Kidney (tissue), 14 donors: ENCODE data around the gene CNIH3. TPM values are rescaled to one million over a fixed set of nuclear protein-coding genes. Genes with fewer than 3 reads are reported as not detected.

ENCODE experiments used
- DNase-seq, 5 donors: peaks; one replicate each; pipeline ENCODE4 v3.0.0-alpha.2; 2013 to 2020
- FAIRE-seq: peaks from 2 replicates; lab custom pipeline; 2012; peaks lifted over from hg19 to GRCh38; lab: Jason Lieb, UNC
- H3K27ac ChIP-seq, 2 donors: one replicate each; pipeline ENCODE4 v1.7.0; 2013; ENCODE audit warnings: low read depth in 2 of 2, low read length in 2 of 2, inconsistent platforms in 1 of 2
- H3K27me3 ChIP-seq: one replicate; pipeline ENCODE4 v1.7.1; 2013; ENCODE audit warnings: low read length, inconsistent platforms; ENCODE audit not compliant: control insufficient read depth, insufficient read depth
- H3K36me3 ChIP-seq, 3 donors: one replicate each; pipeline versions ENCODE4 v1.7.0 to v1.7.1; 2013; ENCODE audit warnings: low read length in 3 of 3, control low read depth in 1 of 3, inconsistent platforms in 1 of 3; ENCODE audit not compliant: insufficient read depth in 3 of 3, control insufficient read depth in 2 of 3
- H3K4me1 ChIP-seq, 3 donors: one replicate each; pipeline versions ENCODE4 v1.7.0 to v1.7.1; 2013; ENCODE audit warnings: low read length in 3 of 3, inconsistent platforms in 1 of 3, low read depth in 1 of 3; ENCODE audit not compliant: control insufficient read depth in 2 of 3, insufficient read depth in 2 of 3
- H3K4me3 ChIP-seq, 3 donors: one replicate each; pipeline versions ENCODE4 v1.7.0 to v1.8.1; 2013; ENCODE audit warnings: low read length in 3 of 3, control low read depth in 1 of 3, inconsistent platforms in 1 of 3
- H3K9ac ChIP-seq, 3 donors: one replicate each; pipeline versions ENCODE4 v1.7.0 to v1.7.1; 2013; ENCODE audit warnings: low read length in 3 of 3, control low read depth in 1 of 3, inconsistent platforms in 1 of 3
- H3K9me3 ChIP-seq, 3 donors: one replicate each; pipeline versions ENCODE4 v1.7.0 to v1.7.1; 2013; ENCODE audit warnings: low read length in 3 of 3, control low read depth in 1 of 3, inconsistent platforms in 1 of 3; ENCODE audit not compliant: control insufficient read depth in 2 of 3, insufficient read depth in 1 of 3
- intact Hi-C: fragments of 100-400 bp; cut with DNase I; formaldehyde crosslinking; loops from one replicate; pipeline ENCODE4 v1.11.1; 2022
- polyA plus RNA-seq: library from polyadenylated mRNA; stranded (reverse); fragments of 350-450 nt; fragmentation: Illumina TruSeq; extraction: RNeasy Lipid Tissue Mini Kit (QIAGEN cat#74804); gene quantifications from one replicate; pipeline ENCODE4 v1.2.3, GENCODE V29; 2014; ENCODE audit warnings: low read depth, low replicate concordance; ENCODE audit not compliant: insufficient read depth
- total RNA-seq: library from RNA; stranded (reverse); fragmentation: NEBNext Ultra II Directional; extraction: Animal tissue kit (Norgen Biotek cat#: 25700); gene quantifications from one replicate; pipeline ENCODE4 v1.2.1, GENCODE V29; 2021
- TF ChIP-seq, protein P1 (sequence below): IDR thresholded peaks from 3 replicates; pipeline ENCODE4 v1.5.1; 2012; ENCODE audit warnings: mild to moderate bottlenecking, moderate library complexity, borderline replicate concordance; ENCODE audit not compliant: insufficient read depth; ENCODE audit errors: extremely low read depth
- donor health status: control.
- donor health status: control.
- donor health status: control.
- donor health status: control.
- donor health status: control.
- donor health status: DM: yes; HTN: yes; CAD: no.
- donor health status: Normal renal cell carcinoma (clear cell type).

Gene CNIH3
- total and polyA plus RNA-seq, 2 donors from 2014 or later: 4.3 to 7.6 TPM

DNA sequence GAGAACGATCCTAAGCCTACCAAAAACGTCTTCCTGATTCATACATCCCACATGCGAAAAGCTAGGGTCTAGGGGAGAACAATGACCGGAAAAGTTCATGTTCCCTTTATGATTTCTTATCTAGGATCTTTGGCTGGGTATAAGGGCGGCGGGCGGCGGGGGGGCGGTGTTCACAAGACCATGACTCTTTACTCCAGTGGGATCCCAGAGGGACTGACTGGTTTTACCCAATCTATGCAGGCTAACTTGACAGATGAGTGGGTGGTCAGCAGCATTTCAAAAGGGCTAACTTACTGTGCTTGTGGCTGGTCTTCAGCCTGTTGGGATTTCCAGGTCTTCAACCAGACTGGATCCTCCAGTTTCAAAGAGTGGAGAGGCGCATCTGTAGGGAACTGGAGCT lies 40.3 kb downstream of the CNIH3 start:
- no peak for FAIRE-seq
- no peak overlapping the region for H3K27ac ChIP-seq

DNA sequence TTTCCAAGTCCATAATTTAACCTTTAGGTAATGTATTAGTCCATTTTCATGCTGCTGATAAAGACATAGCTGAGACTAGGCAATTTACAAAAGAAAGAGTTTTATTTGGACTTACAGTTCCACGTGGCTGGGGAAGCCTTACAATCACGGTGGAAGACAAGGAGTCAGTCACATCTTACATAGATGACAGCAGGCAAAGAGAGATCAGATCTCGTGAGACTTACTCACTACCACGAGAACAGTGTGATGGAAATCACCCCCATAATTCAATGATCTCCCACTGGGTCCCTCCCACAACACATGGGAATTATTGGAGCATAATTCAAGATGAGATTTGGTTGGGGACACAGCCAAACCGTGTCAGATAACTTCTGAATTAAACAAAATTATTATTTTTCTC lies 44.0 kb downstream of the CNIH3 start:
- no peak overlapping the region for H3K4me3 ChIP-seq
- H3K27me3 ChIP-seq: no peaks in the 10 kb centered on the region
- no peak overlapping the region for H3K27ac ChIP-seq
- FAIRE-seq: no peak
- no peak for DNase-seq
- intact Hi-C loops: no loop called here
- no peaks in the 10 kb centered on the region for H3K4me1 ChIP-seq
- no peaks in the 10 kb centered on the region for H3K9me3 ChIP-seq
- TF ChIP-seq, protein P1, sequence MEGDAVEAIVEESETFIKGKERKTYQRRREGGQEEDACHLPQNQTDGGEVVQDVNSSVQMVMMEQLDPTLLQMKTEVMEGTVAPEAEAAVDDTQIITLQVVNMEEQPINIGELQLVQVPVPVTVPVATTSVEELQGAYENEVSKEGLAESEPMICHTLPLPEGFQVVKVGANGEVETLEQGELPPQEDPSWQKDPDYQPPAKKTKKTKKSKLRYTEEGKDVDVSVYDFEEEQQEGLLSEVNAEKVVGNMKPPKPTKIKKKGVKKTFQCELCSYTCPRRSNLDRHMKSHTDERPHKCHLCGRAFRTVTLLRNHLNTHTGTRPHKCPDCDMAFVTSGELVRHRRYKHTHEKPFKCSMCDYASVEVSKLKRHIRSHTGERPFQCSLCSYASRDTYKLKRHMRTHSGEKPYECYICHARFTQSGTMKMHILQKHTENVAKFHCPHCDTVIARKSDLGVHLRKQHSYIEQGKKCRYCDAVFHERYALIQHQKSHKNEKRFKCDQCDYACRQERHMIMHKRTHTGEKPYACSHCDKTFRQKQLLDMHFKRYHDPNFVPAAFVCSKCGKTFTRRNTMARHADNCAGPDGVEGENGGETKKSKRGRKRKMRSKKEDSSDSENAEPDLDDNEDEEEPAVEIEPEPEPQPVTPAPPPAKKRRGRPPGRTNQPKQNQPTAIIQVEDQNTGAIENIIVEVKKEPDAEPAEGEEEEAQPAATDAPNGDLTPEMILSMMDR: no peak
- no peak overlapping the region for H3K9ac ChIP-seq
- no peaks in the 10 kb centered on the region for H3K36me3 ChIP-seq

More for the DNA sequence above, 40.3 kb downstream of the CNIH3 start:
- intact Hi-C loops: no loop called here
- H3K9ac ChIP-seq: no peak overlapping the region
- DNase-seq: no peak
- H3K27me3 ChIP-seq: no peaks in the 10 kb centered on the region
- no peaks in the 10 kb centered on the region for H3K36me3 ChIP-seq
- TF ChIP-seq, protein P1: no peak
- no peak overlapping the region for H3K4me3 ChIP-seq
- no peaks in the 10 kb centered on the region for H3K9me3 ChIP-seq
- H3K4me1 ChIP-seq: no peaks in the 10 kb centered on the region

DNA sequence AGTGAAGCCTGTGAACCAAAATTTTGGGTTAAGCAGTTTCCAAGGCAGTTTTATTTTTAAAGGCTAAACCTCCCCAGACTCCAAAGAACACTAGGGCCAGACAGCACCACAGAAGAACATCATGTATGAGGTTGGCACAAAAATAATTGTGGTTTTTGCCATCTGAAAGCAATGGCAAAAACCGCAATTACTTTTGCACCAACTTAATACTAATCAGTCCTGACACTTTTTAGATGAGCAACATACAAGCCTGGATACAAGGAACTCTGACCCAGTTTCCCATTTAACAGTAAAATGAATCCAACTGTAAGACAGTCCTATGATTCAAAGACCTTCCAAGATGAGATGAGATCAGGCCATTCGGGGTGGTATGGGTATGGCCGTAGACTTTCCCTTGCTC lies 46.8 kb downstream of the CNIH3 start:
- Histone ChIP-seq H3K36me3 (no peaks in the 10 kb centered on the region), H3K4me3 (no peak overlapping the region), H3K27ac (no peak overlapping the region), H3K9ac (no peak overlapping the region), H3K9me3 (no peaks in the 10 kb centered on the region), H3K27me3 (no peaks in the 10 kb centered on the region), H3K4me1 (no peaks in the 10 kb centered on the region)
- DNase-seq: no peak
- intact Hi-C loops: no loop called here
- TF ChIP-seq, protein P1: no peak
- no peak for FAIRE-seq

DNA sequence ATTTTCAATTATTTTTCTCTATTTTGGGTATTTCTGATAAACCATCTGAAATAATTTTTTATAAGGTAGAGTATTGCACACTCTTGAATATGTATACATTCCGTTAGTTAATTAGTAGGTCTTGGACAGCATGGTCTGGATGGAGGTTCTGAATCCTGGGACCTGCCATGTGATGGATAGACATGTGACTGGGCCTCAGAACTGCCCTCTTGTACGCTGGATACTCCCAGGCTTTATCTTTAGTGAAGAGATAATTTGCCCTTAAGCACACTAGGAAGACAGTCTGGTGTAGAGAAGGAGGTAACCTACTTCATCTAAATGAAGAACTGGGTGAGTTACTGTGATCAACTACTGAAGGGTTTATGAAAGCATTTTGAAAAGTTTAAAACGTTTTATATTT lies 48.9 kb downstream of the CNIH3 start:
- Histone ChIP-seq H3K27me3 (no peaks in the 10 kb centered on the region), H3K4me3 (no peak overlapping the region), H3K4me1 (no peaks in the 10 kb centered on the region), H3K9me3 (no peaks in the 10 kb centered on the region), H3K9ac (no peak overlapping the region), H3K36me3 (no peaks in the 10 kb centered on the region), H3K27ac (no peak overlapping the region)
- intact Hi-C loops: no loop called here
- TF ChIP-seq, protein P1: no peak
- no peak for FAIRE-seq
- no peak for DNase-seq
